ENCODE results near the gene TMEM19. TPM values are rescaled to one million over a fixed set of nuclear protein-coding genes. Genes with fewer than 3 reads are reported as not detected.

The TMEM19 gene
- total RNA-seq (2014; rRNA removed; shearing (Covaris generic)): 44.0 and 48.3 TPM in 2 replicates

DNA sequence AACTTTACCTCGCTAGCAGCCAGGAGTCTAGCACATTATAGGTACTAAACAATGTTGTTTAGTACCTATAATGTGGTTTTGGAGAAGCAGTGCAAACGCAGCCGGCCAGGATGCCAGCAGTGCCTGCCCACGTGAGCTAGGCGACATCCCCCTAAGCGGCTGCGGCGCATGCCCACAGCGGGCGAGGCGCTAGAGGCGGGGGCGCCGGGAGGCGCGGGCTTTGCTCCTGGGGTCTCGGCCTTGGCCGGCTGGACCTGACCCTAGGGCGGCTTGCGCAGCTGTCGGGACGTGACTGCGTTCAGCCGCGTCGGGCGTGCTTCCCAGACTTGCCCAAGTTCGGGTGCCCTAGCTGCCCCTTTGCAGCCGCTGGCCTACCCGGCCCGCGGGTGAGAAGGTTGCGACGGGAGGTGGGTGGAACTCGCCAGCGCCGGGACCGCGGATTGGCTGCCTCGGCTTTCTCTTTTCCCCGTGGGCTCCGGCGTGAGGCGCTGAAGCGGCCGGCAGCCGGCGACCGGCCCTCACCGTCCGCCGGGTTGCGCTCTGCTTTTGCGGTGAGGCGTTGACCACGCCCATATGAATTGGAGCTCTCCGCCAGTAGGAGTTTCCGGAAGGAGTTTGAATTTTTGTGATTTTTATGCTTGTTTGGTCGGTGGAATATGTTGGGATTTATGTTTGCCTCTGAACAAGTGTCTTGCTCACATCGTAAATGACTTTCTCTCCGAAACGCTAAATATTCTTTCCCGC is at the start of gene TMEM19:
TSS of gene TMEM19 (plus strand) at position 169 of the 744 bp plus-strand sequence. CDS start 599 bp downstream, outside the sequence.
- DNase-seq (ENCODE audit: low spot score): peak; percentile 75

DNA sequence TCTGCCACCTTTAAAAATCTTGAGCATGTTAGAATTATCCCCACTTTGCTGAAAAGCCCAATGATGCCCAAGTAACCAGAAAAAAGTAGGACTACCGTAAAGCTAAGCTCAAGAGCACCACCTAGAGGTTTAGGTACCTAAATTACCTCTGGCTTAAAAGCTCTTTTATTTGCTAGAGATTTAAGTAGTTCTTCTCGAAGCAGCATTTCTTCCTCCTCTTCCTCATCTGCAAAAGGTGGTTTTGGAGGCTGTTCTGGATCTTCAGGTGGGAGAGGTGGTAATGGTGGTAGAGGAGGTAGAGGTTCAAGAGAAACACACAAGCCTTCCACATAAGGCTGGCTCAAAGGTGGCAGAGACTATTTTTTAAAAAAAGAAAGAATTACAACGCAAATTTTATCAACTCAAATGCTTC is 49.2 kb upstream of the TMEM19 start:
- peak; percentile 70 for DNase-seq (ENCODE audit: low spot score)

DNA sequence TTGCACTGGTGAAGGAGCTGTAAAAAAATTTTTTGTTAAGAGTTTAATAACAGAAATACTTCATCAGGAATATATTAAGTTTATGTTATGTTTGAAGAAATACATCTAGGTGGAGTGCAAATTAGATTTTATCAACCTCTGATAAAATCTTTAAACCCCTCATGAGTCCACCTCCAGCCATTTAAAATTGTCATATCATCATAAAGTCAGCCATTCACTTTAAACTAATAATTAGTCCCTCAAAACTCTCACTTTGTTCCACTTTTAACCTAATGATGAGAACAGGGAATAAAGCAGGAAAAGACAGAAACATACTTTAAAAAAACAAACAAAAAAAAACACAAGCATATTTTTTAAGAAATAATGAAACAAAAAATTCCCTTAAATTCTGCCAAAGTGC is 47.4 kb upstream of the TMEM19 start:
- no peak for DNase-seq (ENCODE audit: low spot score)

DNA sequence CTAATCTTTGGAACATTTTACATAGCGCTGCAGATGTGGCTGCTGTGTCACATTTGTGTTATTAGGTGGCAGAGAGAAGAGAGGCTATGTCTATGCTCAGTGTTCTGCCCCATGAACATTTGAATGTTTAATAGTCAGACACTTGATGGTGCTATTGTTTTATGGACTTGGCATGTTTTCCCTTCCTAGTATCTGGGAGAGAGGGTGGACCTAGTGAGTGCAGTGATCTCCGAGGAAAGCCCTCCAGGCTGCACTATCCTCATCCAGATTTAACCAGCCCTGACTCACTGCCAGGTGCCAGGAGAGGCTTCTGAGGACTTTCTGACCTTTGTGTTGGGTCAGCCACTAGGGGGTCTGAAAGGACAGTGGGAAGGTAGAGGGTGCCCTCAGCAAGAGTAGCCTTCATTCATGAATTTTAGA is 46.5 kb upstream of the TMEM19 start:
- DNase-seq (ENCODE audit: low spot score): peak; percentile 10

DNA sequence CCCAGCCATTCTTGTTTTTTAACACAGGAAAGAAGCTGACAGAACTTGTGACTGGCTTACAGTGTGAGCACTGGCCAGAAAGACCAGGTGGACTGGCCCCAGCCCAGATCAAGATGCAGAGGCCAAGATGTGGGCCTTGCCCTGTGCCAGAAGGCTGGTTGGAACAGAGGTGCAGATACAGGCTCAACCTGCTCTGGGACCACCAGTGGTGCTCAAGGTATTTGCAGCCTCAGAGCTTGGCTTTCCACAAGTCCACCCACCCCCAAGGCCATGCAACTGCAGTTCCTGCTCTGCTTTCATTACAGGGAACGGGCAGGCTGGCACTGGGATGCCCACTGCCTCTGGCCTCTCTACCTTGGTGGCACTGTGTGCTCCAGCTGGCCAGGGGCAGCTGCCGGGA is 45.6 kb upstream of the TMEM19 start:
- no peak for DNase-seq (ENCODE audit: low spot score)

DNA sequence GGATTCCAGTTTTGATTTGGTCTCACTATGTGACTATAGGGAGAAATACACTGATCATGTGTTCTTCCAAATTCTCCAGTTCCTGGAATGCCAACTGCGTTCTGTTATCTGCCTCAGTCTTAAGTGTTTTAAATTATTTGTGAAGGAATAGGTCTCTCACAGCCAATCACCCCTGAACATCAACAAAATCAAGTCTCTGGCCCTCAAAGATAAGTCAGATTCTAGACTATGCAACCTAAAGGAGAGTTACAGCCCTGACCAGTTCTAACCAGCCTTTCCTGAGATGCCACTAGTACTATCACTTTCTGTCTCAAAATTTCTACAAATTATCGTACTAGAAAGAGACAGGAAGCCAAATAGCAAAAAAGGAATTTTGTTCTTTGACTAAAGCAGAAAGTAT is 44.5 kb upstream of the TMEM19 start:
- no peak for DNase-seq (ENCODE audit: low spot score)

DNA sequence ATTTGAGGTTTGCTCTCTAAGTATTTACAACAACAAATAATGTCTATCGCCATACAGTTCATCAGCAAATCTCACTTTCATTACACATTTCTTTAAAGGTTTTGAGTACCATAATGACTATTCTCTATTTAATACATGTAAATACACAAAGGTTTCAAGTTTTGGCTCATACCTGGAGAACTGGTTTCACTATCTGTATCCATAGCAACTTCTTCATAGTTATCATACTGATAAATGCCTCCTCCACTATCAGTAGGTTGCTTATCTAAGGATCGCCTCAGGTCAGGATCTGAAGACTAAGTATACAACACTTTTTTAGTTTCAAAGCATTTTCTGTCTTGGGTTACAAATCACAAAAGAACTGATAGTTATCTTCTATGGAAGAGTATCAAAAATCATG is 43.6 kb upstream of the TMEM19 start:
- DNase-seq (ENCODE audit: low spot score): no peak

DNA sequence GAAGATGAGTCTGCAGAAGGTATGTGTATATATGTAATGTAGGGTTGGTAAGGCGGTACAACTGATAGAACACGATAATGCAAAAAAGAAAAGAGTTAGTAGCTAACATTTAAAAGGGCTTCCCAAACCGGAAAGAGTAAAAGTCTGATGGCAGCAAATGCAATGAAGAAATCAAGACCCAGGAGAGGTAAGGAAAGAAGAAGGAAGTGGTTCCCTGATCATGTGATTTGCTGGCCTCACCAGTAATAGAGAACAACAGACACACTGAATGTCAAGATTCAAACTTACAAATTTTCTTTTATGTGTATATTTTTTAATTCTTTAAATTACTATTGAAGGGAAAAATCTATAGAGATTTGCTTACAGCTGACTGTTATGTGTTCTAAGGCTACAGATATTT is 40.6 kb upstream of the TMEM19 start:
- DNase-seq (ENCODE audit: low spot score): no peak

DNA sequence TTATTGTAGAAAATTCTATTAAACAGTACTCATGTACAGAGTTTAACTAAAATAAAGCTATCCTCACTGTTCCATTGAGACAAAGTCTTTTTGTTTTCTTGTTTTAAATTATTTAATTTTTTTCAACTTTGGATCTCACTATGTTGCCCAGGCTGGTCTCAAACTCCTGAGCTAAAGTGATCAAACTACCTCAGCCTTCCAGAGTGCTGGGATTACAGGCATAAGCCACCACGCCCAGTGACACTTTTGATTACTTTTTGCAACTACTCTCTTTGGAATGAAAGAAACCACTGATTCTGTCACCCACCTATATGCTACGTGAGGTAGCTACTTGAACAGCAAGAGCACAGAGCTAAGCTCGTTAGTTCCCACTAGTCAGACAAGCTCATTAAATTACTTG is 39.4 kb upstream of the TMEM19 start:
- DNase-seq (ENCODE audit: low spot score): no peak

DNA sequence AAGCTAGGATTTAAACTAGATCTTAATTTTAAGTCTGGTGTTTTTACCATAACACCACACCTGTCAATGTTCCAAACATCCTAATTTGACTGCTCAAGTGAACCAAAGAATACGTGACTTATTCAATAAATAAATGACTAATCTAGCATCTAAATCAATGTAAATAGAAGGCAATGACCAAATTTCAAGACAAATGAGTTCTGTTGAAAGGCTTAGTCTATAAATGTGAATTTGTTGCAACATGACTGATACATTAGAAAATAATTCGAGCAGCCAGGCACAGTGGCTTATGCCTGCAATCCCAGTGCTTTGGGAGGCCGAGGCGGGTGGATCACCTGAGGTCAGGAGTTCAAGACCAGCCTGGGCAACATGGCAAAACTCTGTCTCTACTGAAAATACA is 37.3 kb upstream of the TMEM19 start:
- no peak for DNase-seq (ENCODE audit: low spot score)

DNA sequence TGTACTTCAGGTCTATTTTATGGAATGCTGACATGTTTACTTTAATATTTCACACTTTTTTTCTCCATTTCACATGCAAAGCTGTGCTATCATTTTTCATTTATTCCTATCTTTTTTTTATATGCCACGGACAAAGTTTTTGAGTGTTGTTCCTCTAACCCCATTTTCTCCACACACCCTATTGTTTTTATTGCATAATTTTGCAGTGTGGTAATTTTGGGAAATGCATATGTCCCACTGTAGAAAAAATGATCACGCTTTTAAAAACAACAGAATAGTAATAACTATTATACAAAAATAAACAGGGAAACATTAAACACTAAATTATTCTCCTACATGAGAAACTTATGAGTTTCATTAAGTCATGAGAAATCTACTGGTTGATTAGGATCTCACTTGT is 36.5 kb upstream of the TMEM19 start:
- no peak for DNase-seq (ENCODE audit: low spot score)

DNA sequence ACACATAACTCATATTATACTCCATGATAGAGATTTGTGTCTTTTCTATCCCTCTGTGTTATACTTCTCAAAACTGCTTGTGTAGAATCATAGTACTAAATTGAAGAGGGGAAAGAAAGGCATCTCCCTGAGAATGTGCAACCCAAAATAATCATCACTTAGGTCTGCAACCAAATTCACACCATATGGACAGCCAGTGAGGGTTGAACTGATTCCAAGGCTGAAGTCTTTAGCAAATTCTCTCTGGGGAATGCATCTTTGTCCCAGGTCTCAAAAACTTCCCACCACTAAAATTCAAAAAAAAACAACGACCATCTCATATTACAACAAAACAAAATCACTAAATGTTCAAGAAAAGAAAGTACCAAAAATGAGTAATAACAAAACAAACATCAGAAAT is 33.2 kb upstream of the TMEM19 start:
- DNase-seq (ENCODE audit: low spot score): no peak

DNA sequence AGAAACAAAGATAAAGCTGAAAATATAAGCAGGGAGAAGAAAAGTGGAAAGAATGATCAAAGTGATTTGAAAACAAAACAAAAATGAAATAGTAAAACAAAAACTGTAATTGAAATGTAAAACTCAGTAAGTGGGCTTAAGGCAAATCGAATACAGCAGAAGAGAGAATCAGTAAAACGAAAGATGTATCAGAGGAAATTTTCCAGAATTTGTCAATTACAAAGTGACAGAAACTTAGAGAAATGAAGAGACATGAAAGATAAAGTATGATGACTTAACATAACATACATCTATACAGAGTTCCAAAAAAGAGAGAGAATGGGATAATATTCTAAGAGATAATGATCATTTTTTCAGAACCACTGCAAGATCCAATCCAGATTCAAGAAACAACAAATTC is 32.7 kb upstream of the TMEM19 start:
- no peak for DNase-seq (ENCODE audit: low spot score)

DNA sequence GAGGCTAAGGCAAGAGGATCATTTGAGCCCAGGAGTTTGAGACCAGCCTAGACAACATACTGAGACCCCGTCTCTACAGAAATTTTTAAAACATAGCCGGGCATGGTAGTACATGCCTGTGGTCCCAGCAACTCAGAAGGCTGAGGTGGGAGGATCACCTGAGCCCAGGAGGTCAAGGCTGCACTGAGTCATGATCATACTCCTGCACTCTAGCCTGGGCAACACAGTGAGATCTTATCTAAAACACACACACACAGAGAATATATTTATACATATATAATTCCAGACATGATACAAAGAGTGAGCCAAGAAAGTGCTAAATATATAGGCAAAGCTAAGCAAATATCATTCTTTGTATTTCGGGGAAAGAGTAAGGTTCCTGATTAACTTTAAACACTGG is 31.7 kb upstream of the TMEM19 start:
- DNase-seq (ENCODE audit: low spot score): no peak

DNA sequence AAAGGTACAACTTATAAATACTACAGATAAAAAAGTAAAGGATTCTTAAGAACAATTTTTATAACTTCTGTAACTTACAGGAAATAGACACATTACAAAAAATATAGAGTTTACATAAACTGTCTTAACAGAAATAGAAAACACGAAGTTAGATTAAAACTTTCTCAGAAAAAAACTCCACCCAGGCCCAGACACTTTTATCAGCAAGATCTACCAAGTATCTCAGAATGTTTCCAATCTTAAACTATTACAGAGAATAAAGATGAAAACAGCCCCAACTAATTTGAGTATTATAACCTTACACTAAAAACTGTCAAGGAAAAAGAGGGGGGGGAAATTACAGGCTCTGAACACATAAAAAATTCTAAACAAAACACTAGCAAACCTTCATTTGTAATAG is 30.4 kb upstream of the TMEM19 start:
- DNase-seq (ENCODE audit: low spot score): no peak

DNA sequence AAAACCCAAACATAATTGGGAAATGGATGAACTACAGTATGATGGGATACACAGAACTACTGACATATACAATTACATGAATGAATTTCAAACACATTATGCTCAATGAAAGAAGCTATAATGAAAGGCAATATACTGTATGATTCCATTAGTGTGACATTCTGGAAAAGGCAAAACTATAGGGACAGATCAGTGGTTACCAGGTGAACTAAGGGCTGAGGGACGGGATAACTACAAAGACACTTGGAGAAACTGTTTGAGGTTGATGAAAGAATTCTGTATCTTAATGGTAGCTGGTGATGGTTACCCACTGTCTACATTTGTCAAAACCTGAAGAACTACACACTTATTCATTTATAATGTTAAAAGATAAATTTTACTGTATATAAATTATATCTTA is 30.0 kb upstream of the TMEM19 start:
- DNase-seq (ENCODE audit: low spot score): no peak

DNA sequence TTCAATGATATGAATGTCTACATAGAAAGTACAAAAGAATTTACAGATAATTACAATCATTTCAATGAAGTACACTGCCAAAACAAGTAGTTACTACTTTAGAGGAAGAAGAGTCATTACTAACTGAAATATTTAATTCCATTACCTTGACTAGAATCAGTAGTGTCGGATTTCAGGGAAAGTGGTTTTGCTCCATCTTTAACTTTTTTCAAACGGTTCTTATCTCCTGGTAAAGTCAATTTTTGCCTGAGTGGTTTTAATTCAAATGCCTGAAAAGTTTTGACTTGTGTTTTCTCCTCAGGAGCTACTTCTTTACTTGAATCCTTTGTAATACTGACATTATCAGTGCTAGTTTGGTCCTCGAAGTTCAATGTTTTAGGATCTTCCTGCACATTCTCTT is 29.1 kb upstream of the TMEM19 start:
- no peak for DNase-seq (ENCODE audit: low spot score)

DNA sequence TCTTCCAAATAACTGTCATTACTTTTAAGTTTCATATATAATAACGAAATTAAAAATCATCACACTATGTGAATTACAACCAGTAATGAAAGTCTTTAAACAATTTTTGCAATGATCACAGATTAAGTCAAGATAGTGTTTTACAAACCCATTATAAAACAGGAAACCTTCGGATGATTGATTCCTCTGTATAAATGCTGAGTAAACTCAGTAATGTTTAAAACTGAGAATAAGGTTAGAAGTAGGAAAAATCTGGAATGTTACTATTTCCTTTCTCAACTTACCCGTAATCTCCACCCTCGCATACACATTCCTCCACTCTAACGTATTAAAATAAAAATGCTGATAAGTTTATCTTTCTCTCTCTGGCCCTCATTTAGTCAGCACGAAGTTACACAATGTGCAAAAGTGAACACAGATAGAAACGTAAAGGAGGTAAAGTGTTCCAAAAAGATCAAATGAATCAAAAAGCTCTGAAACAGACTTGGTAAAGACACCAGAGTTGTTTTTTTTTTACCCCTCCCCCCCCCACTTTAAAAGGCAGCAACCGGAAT is 23.8 kb upstream of the TMEM19 start:
- DNase-seq (ENCODE audit: low spot score): no peak

DNA sequence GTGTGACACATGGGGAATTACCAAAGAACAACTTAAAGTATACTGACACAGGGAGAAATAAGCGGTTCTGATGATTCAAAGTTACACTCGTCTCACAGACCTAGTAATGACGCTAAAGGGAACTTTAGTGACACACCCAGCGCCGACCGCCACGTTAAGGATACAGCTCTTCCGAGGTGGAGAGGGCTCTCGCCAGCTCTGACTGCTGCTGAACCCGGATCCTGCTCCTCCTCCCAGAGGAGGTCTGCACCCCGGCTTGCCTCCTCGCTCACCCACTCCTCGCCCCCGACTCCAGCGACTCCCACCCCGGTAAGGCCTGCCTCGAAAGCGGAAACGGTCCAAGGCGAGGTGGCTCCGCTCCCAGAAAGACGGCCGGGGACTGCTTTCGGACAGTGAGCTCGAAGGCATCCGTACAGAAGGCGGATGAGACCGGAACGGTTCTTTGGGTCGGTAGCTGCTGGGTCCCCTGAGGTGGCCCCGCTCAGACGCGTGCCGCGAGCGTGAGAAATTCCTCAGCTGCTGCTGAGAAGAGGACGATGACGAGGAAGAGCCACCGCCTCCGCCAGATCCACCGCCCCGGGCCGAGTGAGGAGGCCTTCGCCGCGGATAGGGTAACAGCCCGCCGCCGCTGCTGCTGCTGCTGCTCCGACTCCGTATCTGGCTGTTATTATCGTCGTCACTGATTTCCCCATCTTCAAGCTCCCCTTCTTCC is 22.9 kb upstream of the TMEM19 start:
- peak; percentile 49 for DNase-seq (ENCODE audit: low spot score)

DNA sequence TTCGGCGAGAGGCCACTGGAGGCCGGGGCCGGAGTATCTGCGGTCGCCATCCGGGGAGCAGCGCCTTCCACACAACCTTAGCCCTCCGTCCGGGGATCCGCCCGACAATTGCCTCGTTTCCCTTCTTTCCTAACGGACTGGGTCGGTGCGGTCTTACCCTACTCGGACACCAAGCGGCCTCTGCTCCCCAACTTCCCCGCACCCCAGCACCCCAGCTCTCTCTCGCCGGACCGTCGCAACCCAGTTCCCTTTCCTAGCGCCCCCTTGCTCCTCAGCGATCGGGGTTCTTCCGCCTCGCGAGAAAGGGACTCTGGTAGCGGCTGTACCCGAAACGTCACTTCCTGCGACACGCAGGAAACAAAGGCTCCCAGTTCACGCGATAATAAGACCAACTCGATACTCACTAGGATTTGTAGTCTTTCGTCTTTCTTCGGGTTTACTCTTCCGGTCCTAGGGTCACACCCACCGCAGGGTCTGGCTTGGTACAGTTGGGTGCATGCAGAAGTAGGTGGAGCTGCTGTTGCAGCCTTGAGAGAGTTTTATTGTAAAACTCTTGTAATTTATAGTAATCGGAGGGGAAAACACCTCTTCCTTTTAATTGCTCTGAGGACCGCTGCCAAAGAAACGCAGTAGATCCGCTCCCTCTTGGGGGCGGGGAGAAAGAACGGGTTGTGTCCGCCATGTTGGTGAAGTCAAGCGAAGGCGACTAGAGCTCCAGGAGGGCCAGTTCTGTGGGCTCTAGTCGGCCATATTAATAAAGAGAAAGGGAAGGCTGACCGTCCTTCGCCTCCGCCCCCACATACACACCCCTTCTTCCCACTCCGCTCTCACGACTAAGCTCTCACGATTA is 22.1 kb upstream of the TMEM19 start, which contains the start of the genes THAP2 and ZFC3H1:
TSS of gene THAP2 (plus strand) at position 741 of the 850 bp plus-strand sequence. CDS start 209 bp downstream, outside the sequence.
TSS of gene ZFC3H1 (minus strand) at position 288 of the 850 bp plus-strand sequence. CDS start at position 50, 238 bp downstream.
- DNase-seq (ENCODE audit: low spot score): peak; percentile 99

DNA sequence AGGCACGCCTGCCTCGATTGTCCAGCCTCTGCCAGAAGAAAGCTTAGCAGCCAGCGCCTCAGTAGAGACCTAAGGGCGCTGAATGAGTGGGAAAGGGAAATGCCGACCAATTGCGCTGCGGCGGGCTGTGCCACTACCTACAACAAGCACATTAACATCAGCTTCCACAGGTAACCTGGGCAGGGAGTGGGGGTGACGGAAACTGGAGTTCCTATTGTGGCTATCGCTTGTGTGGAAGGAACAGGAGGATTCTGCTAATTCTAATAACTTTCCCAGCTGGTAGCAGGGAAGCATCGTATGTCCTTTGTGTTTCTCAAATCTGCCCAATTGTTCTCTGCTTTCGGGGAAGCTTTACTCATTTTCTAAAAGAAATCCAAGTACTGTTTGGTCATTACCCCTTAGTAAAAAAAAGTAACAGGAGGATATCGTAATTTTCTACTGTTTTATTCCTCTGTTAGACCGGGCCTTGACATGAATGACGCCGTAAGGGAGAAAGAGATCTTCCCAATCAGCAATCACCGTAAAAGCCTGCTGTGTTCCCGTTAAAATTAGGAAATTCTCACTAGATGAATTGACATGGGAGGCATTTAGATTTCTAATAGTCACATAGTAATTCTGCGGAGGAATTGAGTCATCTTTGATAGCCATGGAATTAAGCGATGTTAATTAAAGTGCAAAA is 21.3 kb upstream of the TMEM19 start:
- DNase-seq (ENCODE audit: low spot score): no peak

Data from A172 (cell line).